Jurkat, Clone E6-1 (cell line): ENCODE data around the gene GPR15LG.

Experiments
- DNase-seq: peaks from one replicate; pipeline ENCODE4 v3.0.0-alpha.2; 2011; ENCODE audit warnings: low read depth, low spot score
- H3K4me3 ChIP-seq: 2 replicates; pipeline ENCODE4 v1.5.1; 2011; ENCODE audit warnings: mild to moderate bottlenecking, low read length, control low read depth, moderate library complexity

The GPR15LG gene

GRCh38 chr10:84185526-84186175 is 12.1 kb downstream of the GPR15LG start:
- no peak overlapping the region for H3K4me3 ChIP-seq
- DNase-seq = no peak

GRCh38 chr10:84188815-84189214 is 15.2 kb downstream of the GPR15LG start:
- no peak for DNase-seq
- no peak overlapping the region for H3K4me3 ChIP-seq

DNA sequence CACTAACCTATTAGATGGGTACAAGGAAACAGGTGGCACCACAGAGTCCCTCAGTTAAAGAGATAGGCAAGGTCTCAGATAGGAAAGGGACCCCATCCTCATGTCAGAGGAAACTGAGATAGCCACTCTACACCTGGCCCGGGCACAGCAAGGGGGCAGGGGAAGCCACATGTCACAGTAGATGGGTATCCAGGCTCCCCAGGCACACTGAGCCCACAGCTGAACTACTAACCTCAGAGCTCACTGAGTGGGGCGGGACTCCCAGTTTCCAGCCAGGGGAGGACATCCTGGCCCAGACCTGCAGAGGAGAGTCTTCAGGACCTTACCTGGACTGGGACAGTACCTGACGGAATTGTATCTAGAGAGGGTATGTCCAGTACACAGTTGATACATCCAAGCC is 17.0 kb downstream of the GPR15LG start:
- DNase-seq = peak; percentile 57
- H3K4me3 ChIP-seq = peak overlapping the region; percentile 28

GRCh38 chr10:84191106-84191505 is 17.5 kb downstream of the GPR15LG start:
- peak; percentile 87 for DNase-seq
- H3K4me3 ChIP-seq = peak overlapping the region; percentile 28

DNA sequence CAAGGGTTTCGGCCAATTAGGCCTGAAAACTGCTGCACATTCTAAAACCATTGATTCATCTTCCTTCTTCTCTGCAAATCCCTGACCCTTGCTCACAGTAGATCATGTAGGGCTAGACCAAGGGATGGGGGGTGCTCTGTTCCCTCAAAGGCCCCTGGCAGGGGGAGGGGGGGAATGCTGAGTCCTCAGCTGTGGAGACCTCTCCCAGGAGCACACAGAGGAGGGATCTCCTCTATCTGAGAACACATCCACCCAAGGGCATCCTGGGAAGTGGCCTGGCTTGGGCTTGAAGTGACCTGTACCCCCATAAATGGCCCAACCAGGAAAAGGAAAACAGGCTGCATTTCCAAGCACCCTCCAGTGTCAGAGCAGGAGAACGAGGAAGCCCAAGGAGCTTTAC is 19.7 kb downstream of the GPR15LG start:
- H3K4me3 ChIP-seq = no peak overlapping the region
- DNase-seq = no peak

DNA sequence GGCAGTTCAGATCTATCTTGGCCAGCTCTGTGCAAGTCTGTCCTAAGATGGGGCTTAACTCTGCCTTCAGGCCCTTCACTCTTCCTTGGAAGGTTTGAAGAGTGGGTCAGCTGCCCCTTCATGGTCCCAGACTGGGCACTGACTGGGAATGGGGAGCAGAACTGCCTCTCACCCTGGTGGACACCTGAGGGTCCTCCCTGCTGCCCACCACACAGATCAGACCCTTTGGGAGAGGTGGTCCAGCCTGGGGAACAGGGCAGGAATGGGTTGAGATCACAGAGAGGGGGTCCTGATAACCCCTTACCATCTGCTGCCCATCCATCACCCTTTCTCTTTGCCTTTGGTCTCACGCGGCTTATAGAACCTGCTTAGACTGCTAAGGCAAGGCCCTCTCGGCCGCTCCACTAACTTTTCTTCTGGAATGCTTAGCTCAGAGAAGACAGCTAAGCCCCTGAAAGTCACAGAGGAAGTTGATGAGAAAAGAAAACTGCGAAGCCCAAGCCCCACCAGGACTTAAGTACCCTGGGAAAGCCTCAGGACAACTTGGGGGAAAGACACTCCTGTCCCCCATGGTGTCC is 20.3 kb downstream of the GPR15LG start:
- no peak for DNase-seq
- peak overlapping the region; percentile 31 for H3K4me3 ChIP-seq

GRCh38 chr10:84194424-84195043 is 20.9 kb downstream of the GPR15LG start, which contains the start of gene CDHR1:
TSS of gene CDHR1 (plus strand) at chr10:84194537. CDS start at chr10:84194761, 224 bp downstream.
- DNase-seq = no peak
- peak within 1 kb of the TSS; percentile 31 for H3K4me3 ChIP-seq

GRCh38 chr10:84195044-84195830 is 21.6 kb downstream of the GPR15LG start:
- no peak for DNase-seq
- no peak overlapping the region for H3K4me3 ChIP-seq

DNA sequence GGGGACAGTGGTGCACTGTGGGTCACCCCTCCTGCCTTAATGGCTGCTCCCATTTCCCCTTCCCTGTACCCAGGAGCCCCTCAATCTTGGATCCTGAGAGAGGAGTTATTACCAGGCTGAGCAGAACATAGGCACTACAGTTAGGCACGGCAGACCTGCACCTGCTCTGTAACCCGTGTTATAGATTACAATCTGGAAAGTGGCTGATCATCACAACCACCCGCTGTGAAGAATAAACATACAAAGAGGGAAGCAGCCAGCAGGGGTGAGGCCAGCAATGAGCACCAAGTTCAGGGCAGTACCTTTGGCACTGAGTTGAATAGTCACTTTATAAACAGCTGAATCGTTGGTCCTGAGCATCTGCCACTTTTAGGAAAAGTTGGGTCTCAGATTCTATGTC is 22.5 kb downstream of the GPR15LG start:
- peak; percentile 83 for DNase-seq
- no peak overlapping the region for H3K4me3 ChIP-seq

DNA sequence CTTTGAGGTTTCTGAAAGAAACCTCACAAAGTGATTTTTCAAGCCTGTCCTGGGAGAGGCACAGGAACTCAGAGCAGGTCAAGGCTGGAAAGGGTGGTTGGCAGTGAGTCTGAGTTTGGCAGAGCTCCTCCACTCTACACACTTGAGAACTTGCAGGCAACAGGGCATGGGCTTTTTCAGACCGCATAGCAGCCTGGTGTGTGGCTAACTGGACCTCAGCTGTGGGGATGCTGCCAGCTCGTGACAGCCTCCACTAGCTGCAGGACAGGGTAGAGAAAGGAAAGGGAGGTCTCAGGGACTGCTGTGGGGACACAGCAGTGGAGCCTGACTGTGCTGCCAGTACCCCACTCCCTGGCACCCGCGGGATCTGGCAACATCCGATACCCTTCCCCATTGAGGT is 23.3 kb downstream of the GPR15LG start:
- no peak for DNase-seq
- H3K4me3 ChIP-seq = no peak overlapping the region

DNA sequence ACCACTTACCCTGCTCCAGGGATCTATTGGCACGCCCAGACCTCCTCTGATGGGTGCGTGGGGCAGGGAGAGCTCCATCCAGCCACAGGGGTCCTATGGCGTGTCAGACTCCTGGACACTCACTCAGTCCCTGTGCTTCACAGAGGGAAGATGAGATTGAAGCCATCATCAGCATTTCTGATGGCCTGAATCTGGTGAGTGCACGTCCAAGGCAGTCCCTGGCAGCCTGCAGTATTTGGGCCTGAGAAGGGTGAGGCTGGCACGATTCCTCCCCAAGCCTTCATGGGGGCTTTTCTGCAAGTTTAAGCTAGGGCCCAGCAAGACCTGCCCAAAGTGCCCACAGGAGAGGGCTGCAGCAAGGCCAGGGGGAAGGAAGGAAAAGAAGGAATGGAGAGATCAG is 24.0 kb downstream of the GPR15LG start:
- no peak for DNase-seq
- H3K4me3 ChIP-seq = no peak overlapping the region

DNA sequence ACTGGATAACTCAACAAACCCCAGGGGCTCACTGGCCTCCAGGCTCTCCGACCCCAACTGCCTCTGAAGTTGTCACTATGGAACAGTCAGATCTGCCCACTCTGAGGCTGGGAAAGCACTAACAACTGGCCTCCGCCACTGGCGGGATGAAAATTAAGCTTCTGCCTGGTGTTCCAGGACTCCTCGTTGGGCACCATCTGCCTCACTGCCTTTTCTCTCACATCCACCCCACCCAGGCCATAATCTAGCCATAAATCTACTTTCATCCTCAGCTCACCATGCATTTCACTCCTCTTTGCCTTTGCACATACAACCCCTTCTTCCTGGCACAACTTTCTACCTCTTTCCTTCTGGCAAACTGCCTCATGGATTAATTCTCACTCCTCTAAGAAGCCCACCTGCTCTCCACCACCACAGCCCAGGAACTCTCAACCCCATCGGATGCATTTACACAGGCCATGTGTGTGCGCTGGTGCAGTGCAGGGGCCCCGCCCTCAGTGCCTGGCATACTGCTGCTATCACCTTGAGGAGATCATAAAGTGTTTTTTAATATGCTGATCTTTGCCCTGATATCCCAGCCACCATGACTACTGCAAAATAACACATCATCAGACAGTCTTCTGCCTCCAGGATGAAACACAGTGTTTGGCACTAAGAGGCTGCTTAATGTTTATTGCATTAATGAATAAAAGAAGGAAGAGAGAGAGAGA is 24.8 kb downstream of the GPR15LG start:
- no peak for DNase-seq
- no peak overlapping the region for H3K4me3 ChIP-seq

DNA sequence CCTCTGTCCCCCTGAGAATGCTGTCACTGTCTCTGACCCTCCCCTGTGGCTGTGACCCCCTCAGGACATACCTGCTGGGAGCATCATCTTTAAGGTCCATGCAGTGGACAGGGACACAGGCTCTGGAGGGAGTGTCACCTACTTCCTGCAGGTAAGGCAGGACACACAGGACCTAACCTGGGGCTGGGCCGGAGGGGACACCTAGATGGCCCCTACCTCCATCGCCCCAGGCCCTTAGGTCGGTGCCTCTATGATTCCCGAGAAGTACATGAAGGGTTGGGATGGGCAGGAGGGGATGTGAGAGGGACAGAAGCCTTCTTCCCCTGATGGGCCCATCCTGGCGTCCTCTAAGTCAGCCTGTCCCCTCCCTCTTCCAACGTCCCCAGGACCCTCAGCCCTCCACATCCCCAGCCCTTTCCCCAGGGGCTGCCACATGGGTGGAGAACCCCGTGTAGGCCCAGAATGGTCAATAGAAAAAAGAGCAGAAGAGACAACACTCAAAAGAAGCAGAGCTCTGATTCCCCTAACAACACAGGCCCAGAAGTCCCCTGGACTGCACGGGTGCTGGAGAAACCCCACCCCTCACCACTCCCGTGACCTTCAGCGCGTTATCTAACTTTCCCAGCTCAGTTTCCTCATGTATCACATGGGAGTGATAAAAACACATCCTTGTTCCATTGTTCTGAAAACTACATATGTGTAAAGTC is 27.1 kb downstream of the GPR15LG start:
- DNase-seq = no peak
- no peak overlapping the region for H3K4me3 ChIP-seq

- no peak overlapping the region for H3K4me3 ChIP-seq
- DNase-seq = no peak
Measured at GRCh38 chr10:84201244-84201606, 27.6 kb downstream of the GPR15LG start.

GRCh38 chr10:84201682-84202081 is 28.1 kb downstream of the GPR15LG start:
- H3K4me3 ChIP-seq = no peak overlapping the region
- no peak for DNase-seq

DNA sequence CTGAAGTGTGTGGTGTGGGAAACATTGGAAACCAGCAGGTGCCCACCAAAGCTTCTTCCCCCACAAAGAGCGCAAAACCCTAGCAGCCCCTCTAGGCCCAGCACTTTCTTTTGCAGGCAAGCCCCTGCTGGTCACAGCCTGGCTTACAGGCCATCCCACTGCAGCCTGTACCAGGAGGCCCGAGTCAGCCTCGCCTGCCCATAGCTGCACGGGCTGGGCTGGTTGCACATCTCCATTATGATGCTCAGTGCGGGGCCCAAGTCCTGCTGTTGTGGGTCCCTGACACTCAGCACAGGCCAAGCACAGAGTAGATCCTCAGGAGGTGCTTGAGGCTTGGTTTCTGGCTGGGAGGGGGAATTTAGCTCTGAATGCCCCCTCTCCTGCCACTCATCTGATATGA is 28.7 kb downstream of the GPR15LG start:
- no peak for DNase-seq
- no peak overlapping the region for H3K4me3 ChIP-seq

- H3K4me3 ChIP-seq = no peak overlapping the region
- no peak for DNase-seq
Measured at GRCh38 chr10:84204122-84204521, 30.5 kb downstream of the GPR15LG start.

- H3K4me3 ChIP-seq = no peak overlapping the region
- no peak for DNase-seq
Measured at GRCh38 chr10:84204610-84205009, 31.0 kb downstream of the GPR15LG start.
